Ammon's horn (tissue), 1 donor: ENCODE measurements around the gene CABLES2.

Source experiments
- DNase-seq: peaks from one replicate; pipeline ENCODE4 v3.0.0-alpha.2; 2016; ENCODE audit warnings: low spot score

The CABLES2 gene

DNA sequence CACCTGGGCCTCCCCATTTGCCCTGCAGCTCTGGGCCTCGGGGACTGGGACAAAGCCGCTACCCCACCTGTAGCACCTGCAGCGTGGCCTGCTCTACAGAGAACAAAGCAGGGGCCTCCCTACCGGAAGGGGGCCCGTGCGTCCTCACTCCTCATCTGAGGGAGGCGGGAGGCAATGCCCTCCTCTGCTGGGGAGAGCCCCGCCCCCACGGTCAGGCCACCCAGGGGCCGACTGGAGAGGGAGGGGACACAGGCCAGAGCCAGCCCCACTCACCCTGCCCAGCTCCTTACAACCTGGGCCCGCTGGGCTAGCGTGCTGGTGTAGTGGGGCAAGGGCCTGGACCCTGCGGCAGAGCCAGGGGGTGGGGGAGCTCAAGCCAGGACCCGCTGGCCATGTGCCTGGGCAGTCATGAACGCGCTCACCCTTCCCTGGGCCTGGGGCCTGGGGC lies 48.0 kb downstream of the CABLES2 start:
- no peak for DNase-seq

DNA sequence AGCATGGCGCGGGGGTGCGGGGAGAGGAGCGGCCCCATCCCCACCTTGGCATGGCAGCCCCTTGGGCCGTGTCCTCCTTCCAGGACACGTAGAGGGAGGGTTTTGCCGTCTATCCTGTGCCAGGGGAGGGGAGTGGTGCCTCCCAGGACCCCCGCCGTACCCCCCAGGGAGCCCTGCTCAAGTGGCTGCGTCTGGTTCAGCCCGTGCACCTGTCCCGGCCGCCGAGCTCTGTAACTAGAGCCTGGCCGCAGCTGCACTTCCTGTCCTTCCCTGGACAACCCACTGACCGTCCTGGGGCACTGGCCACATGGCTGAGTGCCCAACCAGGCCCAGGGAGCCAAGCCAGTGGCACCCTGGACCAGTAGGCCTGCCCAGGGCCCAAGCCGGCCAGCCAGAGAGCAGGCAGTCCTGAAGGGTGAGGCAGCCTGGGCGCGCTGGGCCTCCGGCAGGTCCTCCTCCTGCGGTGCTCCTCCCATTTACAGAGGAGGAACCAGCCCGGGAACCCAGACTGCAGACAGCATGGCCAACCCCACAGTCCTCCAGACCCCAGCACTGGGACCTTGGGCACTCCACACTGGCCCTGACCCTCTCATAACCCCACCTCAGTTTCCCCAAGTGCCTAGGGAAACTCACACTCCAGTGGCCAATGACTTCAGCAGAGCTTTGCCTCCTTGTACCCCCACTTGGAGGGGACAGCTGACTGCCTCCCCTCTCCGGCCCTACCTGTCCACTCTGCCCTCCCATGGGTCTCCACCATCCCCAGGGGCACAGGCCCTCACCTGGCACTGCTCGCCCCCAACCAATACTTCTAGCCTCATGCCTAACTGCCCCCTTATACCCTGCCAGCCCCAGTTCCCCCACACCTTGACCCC lies 48.7 kb downstream of the CABLES2 start:
- DNase-seq: no peak

DNA sequence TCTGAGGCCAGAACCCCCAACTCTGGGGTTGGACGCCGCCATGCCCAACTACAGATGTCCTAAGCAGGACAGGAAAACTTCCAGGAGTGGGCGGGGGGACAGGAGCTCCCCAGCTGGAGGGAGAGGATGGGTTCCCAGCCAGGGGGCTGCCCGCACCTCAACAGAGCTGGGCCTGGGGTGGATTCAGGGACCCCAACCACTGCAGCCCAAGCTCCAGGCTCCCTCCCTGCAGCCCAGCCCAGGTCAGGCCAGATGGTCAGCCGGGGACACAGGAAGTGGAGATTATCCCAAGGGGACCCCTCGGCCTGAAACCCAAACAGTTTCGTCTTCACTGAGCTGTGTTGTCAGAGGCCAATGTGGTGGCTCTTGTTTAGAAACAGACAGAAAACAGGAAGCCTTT lies 49.4 kb downstream of the CABLES2 start:
- DNase-seq: no peak

GRCh38 chr20:62357187-62357667 lies 49.9 kb downstream of the CABLES2 start:
- no peak for DNase-seq

- no peak for DNase-seq
Observed at GRCh38 chr20:62356589-62357186, 50.4 kb downstream of the CABLES2 start.

GRCh38 chr20:62355878-62356588 lies 51.1 kb downstream of the CABLES2 start:
- DNase-seq: no peak

DNA sequence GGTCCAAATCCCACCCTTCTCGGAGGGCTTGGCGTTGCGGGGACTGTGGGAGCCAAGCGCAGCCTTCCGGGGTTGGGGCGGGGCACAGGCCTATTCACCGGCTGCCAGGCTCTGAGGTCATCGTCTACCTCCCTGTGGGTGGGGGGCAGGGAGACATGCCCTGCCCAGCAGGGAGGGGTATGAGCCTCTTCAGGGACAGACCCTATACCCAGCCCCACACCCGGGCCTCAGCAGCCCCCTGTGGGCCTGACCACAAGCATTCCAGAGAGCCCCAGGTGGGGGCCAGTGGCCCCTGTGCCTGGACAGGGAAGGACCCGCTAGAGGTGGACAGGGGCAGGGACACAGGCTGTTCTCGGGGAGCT lies 51.6 kb downstream of the CABLES2 start:
- no peak for DNase-seq

DNA sequence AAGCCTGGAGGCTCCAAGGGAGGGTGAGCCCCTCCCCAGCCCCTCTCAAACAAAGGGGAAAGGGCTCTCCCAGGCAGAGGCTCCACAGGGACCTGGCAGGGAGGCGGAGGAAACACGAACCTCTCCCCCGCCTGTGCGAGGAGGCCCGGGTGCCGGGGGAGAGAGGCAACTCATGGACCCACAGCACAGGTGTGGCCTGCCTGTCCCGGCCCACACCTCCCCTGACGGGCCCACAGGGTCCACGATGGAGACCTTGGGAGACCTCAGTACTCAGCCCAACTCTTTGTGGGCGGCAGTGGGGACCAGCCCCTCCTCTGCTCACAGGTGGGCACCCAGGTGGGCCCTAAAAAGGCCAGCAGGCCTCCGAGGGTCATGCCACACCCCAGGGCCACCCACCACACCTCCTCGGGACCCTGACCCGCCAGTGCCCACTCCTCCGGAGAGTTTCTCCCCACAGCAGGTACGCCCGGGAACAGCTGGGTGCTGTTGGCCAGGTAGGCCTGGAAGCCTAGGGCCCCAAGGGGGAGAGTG lies 52.2 kb downstream of the CABLES2 start:
- no peak for DNase-seq

GRCh38 chr20:62354031-62354808 lies 52.9 kb downstream of the CABLES2 start:
- no peak for DNase-seq

DNA sequence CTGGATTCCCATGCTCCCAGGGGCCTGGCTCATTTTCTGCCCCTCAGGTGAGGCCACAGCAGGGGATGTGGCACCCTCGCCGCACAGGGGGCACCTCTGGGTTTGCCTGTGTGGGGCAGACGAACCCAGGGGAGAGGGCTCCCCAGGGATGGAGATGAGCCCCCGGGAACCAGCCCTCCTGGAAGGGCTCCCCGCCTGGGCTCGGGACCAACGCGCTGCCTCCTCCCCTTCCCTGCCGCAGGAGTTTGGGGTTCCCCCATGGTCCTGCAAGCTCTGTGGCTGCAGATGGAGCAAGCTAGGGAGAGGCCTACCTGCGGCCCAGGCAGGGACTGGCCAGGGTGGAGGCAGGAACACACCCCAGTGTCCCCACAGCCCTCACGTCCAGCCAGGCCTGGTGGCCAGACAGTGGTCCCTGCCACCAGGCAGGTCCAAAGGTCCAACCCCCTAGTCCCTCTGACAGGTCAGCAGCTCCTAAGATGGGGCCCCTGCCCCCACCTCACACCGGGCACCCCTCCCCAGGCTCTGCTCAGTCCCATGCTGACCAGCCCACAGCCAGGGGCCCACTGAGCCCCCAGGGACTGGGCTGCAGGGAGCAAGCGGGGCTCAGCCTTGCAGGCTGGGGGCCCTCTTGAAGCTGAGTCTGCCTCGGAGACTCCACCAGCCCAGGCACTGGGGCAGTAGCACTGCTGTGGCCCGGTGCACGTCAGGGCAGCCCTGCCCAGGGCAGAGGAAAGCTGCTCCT lies 53.6 kb downstream of the CABLES2 start:
- DNase-seq: no peak

- peak; percentile 83 for DNase-seq
Observed at GRCh38 chr20:62352402-62353288, 54.4 kb downstream of the CABLES2 start.

GRCh38 chr20:62351469-62352401 lies 55.4 kb downstream of the CABLES2 start:
- no peak for DNase-seq

GRCh38 chr20:62350629-62351422 lies 56.3 kb downstream of the CABLES2 start:
- DNase-seq: no peak

DNA sequence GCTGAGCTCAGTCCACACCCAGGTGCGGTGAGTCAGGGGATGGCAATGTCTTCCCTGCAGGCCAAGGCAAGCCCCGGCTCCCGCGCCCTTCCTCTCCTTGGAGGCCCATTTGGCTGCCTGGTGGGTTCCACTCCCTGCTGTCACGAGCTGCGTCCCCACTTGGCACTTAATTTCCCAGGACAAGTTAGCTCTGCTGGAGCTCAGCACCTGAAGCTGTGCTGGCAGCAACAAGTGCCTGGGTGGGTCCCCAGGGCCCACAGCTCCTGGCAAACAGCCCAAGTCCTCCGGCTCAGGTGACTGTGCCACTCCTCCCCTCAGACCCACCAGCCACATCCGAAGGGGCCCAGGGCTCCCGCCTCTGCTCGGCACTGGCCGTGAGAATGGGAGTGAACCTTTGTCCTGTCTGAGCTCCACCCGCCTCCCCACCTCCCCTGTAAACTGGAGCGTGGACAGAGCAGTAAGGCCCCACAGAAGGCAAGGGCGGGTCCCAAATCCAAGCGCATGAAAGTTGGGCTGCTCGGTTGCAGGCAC lies 56.9 kb downstream of the CABLES2 start:
- DNase-seq: no peak

DNA sequence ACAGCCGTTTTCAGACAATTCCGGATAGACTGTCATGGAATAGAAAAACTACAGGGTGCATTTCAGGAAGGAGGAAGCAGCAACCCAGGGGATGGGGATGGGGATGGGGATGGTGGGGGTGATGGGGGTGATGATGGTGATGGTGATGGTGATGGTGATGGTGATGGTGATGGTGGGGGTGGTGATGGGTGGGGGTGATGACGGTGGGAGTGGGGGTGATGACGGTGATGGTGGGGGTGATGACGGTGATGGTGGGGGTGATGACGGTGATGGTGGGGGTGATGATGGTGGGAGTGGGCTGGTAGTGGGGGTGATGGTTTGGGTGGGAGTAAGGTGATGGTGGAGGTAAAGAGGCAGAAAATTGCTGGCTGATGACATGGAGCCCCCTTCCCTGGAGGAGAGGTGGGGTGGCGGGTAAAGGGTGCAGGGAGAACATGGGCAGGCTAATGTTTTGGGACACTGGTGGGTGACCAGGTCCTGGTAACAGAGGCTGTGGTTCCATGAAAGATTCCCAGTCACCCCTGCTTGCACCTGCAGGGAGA lies 57.5 kb downstream of the CABLES2 start:
- no peak for DNase-seq

DNA sequence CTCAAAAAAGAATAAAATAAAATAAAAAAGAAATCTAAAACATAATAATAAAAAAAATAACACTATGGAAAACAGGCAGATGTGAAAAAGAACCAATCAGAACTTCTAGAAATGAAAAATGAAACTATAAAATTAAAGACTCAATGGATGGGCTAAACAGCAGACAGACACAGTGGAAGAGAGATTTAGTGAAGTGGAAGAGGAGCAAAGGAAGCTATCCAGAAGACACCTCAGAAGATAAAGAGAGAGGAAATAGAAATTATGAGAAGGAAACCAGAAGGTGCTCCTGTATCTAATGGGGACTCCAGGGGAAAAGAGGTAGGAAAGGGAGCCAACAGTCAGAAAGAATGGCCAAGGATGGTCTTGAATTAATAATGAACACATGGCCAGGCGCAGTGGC lies 58.5 kb downstream of the CABLES2 start:
- DNase-seq: no peak

DNA sequence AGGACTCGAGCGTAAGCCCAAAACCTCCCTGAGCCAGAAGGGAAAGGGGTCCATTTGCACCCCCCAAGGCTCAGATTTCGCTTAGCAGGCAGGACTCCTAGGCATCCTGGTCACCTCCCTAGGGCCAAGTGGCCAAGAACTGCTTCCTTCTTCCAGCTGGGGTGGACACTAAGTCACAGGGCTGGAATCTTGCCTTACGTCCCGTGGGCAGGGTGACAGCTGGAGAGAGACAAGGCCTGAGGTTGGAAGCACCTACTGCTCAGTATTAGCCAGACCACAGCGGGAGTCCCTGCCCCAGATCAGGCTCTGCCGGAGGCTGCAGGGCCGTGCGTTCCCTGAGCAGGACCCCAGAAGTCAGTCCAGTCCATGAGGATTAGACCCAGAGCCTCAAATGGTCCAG lies 59.6 kb downstream of the CABLES2 start:
- no peak for DNase-seq

DNA sequence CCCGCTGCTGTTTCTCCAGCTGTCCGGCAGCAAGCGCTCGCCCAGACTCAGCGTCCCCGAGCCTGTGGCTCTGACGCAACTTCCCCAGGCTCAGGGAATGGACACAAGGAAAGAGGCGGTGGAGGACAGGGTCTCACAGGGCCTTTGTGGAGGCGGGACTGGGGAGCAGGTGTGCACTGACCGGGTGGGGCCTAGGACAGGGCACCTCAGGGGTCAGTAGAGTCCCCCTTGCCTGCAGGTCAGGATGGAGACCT lies 60.0 kb downstream of the CABLES2 start:
- DNase-seq: no peak
